K562 (cell line): ENCODE results near the gene CRADD. TPM values are rescaled to one million over a fixed set of nuclear protein-coding genes. Genes with fewer than 3 reads are reported as not detected.

Source experiments
- ATAC-seq: fragments of 200-7000 bp; cut with Tn5 transposase; 3 replicates; pipeline ENCODE4 v1.9.1; 2020; ENCODE audit warnings: moderate library complexity
- BruUV-seq: library from RNA; stranded (reverse); fragments of 400-500 nt; replicated peaks from 2 replicates; lab custom pipeline; 2021; lab: Mats Ljungman, UMichigan
- CTCF ChIA-PET: fragments of 300-600 bp; formaldehyde crosslinking; extraction: SDS; loops from one replicate; lab custom pipeline; 2021; ENCODE audit warnings: low intra/inter-chr PET ratio; lab: Yijun Ruan, JAX
- POLR2A ChIA-PET: fragments of 300-600, 350-650 bp; sonication (Branson Sonifier 250); formaldehyde crosslinking; extraction: SDS; loops from one replicate; lab custom pipeline; 2021; ENCODE audit warnings: antibody characterized with exemption, inconsistent platforms; lab: Yijun Ruan, JAX
- DNase-seq, 4 experiments: peaks; one replicate each; pipeline versions ENCODE4 v3.0.0 to v3.0.0-alpha.2; 2011 to 2018; ENCODE audit warnings: low spot score in 3 of 4, mixed read lengths in 3 of 4; ENCODE audit errors: extremely low read depth in 1 of 4
- FAIRE-seq: peaks from 2 replicates; lab custom pipeline; 2011; peaks lifted over from hg19 to GRCh38; lab: Jason Lieb, UNC
- H2AFZ ChIP-seq: 2 replicates; pipeline ENCODE4 v1.6.0; 2011; ENCODE audit warnings: low read depth, low read length, control low read depth, inconsistent platforms
- H3K27ac ChIP-seq: fragments of 200-600 bp; 3 replicates; pipeline ENCODE4 v1.8.0; 2011; ENCODE audit warnings: low read depth, mild to moderate bottlenecking, control low read depth, inconsistent platforms, low read length, moderate library complexity, mixed read lengths; ENCODE audit errors: extremely low read depth
- H3K27me3 ChIP-seq, 2 experiments: fragments of 300-600 bp in 1 of 2; 2 replicates in 1 of 2; 3 replicates in 1 of 2; pipeline versions ENCODE4 v1.6.0 to v1.8.0; 2011; ENCODE audit warnings: inconsistent platforms in 2 of 2, low read length in 2 of 2, mild to moderate bottlenecking in 1 of 2, mixed read lengths in 1 of 2, moderate library complexity in 1 of 2; ENCODE audit not compliant: control insufficient read depth in 2 of 2, insufficient read depth in 2 of 2
- H3K36me3 ChIP-seq: fragments of 300-600 bp; 3 replicates; pipeline ENCODE4 v1.8.0; 2011; ENCODE audit warnings: mild to moderate bottlenecking, low read length, inconsistent platforms; ENCODE audit not compliant: control insufficient read depth, insufficient read depth
- H3K4me1 ChIP-seq, 2 experiments: fragments of 200-600 bp in 1 of 2; replicated peaks in 1 of 2; 2 replicates in 1 of 2; 3 replicates in 1 of 2; pipeline versions ENCODE4 v1.5.1 to v1.8.0; 2011; ENCODE audit warnings: inconsistent platforms in 2 of 2, low read length in 2 of 2, mild to moderate bottlenecking in 1 of 2, mixed read lengths in 1 of 2, moderate library complexity in 1 of 2; ENCODE audit not compliant: control insufficient read depth in 2 of 2, insufficient read depth in 2 of 2
- H3K4me2 ChIP-seq: 2 replicates; pipeline ENCODE4 v1.6.1; 2011; ENCODE audit warnings: low read length, control low read depth, inconsistent platforms, mixed read lengths; ENCODE audit not compliant: insufficient read depth
- H3K4me3 ChIP-seq: fragments of 200-600 bp; sonication (generic), shearing (Covaris generic); 2 replicates; pipeline ENCODE4 v1.5.1; 2016; ENCODE audit warnings: control low read depth, inconsistent platforms
- H3K79me2 ChIP-seq: fragments of 200-600 bp; 3 replicates; pipeline ENCODE4 v1.8.0; 2011; ENCODE audit warnings: low read length, inconsistent platforms; ENCODE audit not compliant: control insufficient read depth, insufficient read depth
- H3K9ac ChIP-seq, 2 experiments: 2 replicates each; pipeline versions ENCODE4 v1.6.0 to v1.6.1; 2011; ENCODE audit warnings: low read depth in 2 of 2, low read length in 2 of 2, control low read depth in 1 of 2, inconsistent platforms in 1 of 2, mild to moderate bottlenecking in 1 of 2, mixed read lengths in 1 of 2; ENCODE audit not compliant: insufficient read depth in 1 of 2
- H3K9me1 ChIP-seq: one replicate; pipeline ENCODE4 v1.6.0; 2011; ENCODE audit warnings: inconsistent platforms, mild to moderate bottlenecking, low read length, moderate library complexity; ENCODE audit not compliant: control insufficient read depth, insufficient read depth
- H3K9me3 ChIP-seq: replicated peaks from 2 replicates; pipeline ENCODE4 v1.5.1; 2011; ENCODE audit warnings: low read depth, low read length, inconsistent platforms; ENCODE audit not compliant: control insufficient read depth, insufficient read depth
- H4K20me1 ChIP-seq: replicated peaks from 2 replicates; pipeline ENCODE4 v1.6.1; 2011; ENCODE audit warnings: low read length, inconsistent platforms, mixed read lengths; ENCODE audit not compliant: control insufficient read depth, insufficient read depth
- CEBPG ChIP-seq, 3 experiments: fragments of 200-800 bp in 1 of 3; sonication (Bioruptor generic) in 1 of 3; sonication (generic) in 1 of 3; formaldehyde crosslinking in 1 of 3; IDR thresholded peaks in 2 of 3; conservative IDR thresholded peaks in 1 of 3; 2 replicates each; pipeline versions ENCODE4 v1.6.1 to v1.8.0; 2016 to 2022; ENCODE audit warnings: missing compliant biosample characterization in 2 of 3, missing genetic modification characterization in 2 of 3, mild to moderate bottlenecking in 1 of 3, missing genetic modification reagents in 1 of 3
- CGGBP1 ChIP-seq: fragments of 250-450 bp; sonication (Bioruptor Pico); IDR thresholded peaks from 2 replicates; pipeline ENCODE4 v1.9.0; 2021; ENCODE audit warnings: mild to moderate bottlenecking
- E2F5 ChIP-seq: sonication (generic); formaldehyde crosslinking; IDR thresholded peaks from 2 replicates; pipeline ENCODE4 v1.8.0; 2022; ENCODE audit warnings: mild to moderate bottlenecking, missing genetic modification reagents
- ESRRA ChIP-seq: fragments of 450-650 bp; IDR thresholded peaks from 2 replicates; pipeline ENCODE4 v1.6.1; 2014; ENCODE audit warnings: low read depth, mild to moderate bottlenecking, moderate library complexity, borderline replicate concordance
- FOXO4 ChIP-seq: fragments of 450-650 bp; formaldehyde crosslinking; IDR thresholded peaks from 2 replicates; pipeline ENCODE4 v1.4.0; 2020; ENCODE audit warnings: mild to moderate bottlenecking, moderate library complexity
- MEIS2 ChIP-seq: fragments of 450-650 bp; IDR thresholded peaks from 2 replicates; pipeline ENCODE4 v1.6.1; 2014; ENCODE audit warnings: mild to moderate bottlenecking; ENCODE audit not compliant: partially characterized antibody
- PRMT5 ChIP-seq: sonication (generic); formaldehyde crosslinking; IDR thresholded peaks from 2 replicates; pipeline ENCODE4 v1.5.0; 2020; ENCODE audit warnings: missing genetic modification reagents
- SMARCA4 ChIP-seq: fragments of 450-650 bp; IDR thresholded peaks from 2 replicates; pipeline ENCODE4 v1.6.1; 2016
- SRSF1 ChIP-seq: fragments of 200-400 bp; formaldehyde crosslinking; IDR thresholded peaks from 2 replicates; pipeline ENCODE4 v1.6.1; 2017; ENCODE audit warnings: mild to moderate bottlenecking, low read depth, low read length, moderate library complexity
- ZNF121 ChIP-seq: sonication (generic); formaldehyde crosslinking; conservative IDR thresholded peaks from 2 replicates; pipeline ENCODE4 v1.8.0; 2022; ENCODE audit warnings: missing genetic modification reagents
- ZNF217 ChIP-seq: sonication (generic); formaldehyde crosslinking; IDR thresholded peaks from 2 replicates; pipeline ENCODE4 v1.8.0; 2022; ENCODE audit warnings: mild to moderate bottlenecking, missing genetic modification reagents
- ZNF717 ChIP-seq: fragments of 250-450 bp; sonication (Bioruptor Pico); IDR thresholded peaks from 2 replicates; pipeline ENCODE4 v1.5.0; 2021
- WGBS: fragments of 100-300 bp; shearing (Covaris generic); methylation state at CpG from one replicate; pipeline ENCODE4 v1.1.6; 2016; ENCODE audit warnings: low coverage, mixed read lengths; ENCODE audit not compliant: insufficient coverage; ENCODE audit errors: missing lambda C conversion rate; 5-methylcytosine and 5-hydroxymethylcytosine counted together
- in situ Hi-C: fragments of 300-500 bp; cut with MboI; formaldehyde crosslinking; loops from 4 replicates; pipeline ENCODE4 v1.15.0; 2018; ENCODE audit warnings: inconsistent platforms, mixed read lengths
- intact Hi-C: fragments of 100-400 bp; cut with micrococcal nuclease; formaldehyde crosslinking; loops from 2 replicates; pipeline ENCODE4 v1.14.2; 2022
- polyA plus RNA-seq, 8 experiments: library from polyadenylated mRNA; depleted of rRNA in 4 of 8; stranded (reverse) in 5 of 8; unstranded in 3 of 8; fragments of >200 nt; fragmentation: Nextera tagmentation in 2 of 8; fragmentation: Illumina TruSeq in 1 of 8; extraction: Ambion mirVana in 2 of 8; extraction: Trizol in 1 of 8; gene quantifications; 2 replicates each; pipeline versions ENCODE4 v1.2.1 to v1.2.3, GENCODE V29; 2011 to 2014; ENCODE audit warnings: inconsistent platforms in 1 of 8, missing spikeins in 1 of 8
- total RNA-seq, 7 experiments: library from RNA; depleted of rRNA in 6 of 7; stranded (reverse); fragments of >200 nt in 6 of 7; fragmentation: Illumina TruSeq in 2 of 7; extraction: Trizol in 2 of 7; gene quantifications; 2 replicates each; pipeline versions ENCODE4 v1.2.1 to v1.2.3, GENCODE V29; 2011 to 2021; ENCODE audit warnings: low replicate concordance in 1 of 7

Gene CRADD
- total and polyA plus RNA-seq, 9 of the 15 experiments (the other 6 are each of a cell fraction or from before 2014, with no cell fraction given) = 20.5 to 41.1 (median 25.9) TPM

GRCh38 chr12:93705237-93705636 lies 28.1 kb downstream of the CRADD start:
- peaks cover 4 to 35% of the 10 kb centered on the region in 2 experiments; a peak in 4 of 5 replicates for H3K4me1 ChIP-seq
- ATAC-seq = no peak
- no peaks in the 10 kb centered on the region for H4K20me1 ChIP-seq
- no peaks in the 10 kb centered on the region for H3K27me3 ChIP-seq
- no peak overlapping the region for H3K27ac ChIP-seq
- DNase-seq = no peak
- H3K4me3 ChIP-seq = no peak overlapping the region
- H3K4me2 ChIP-seq = no peak overlapping the region
- FAIRE-seq = no peak
- H3K9me3 ChIP-seq = no peaks in the 10 kb centered on the region
- 44% methylated on average over 1 of the region's 1 CpG for WGBS
- ChIA-PET CTCF (no interaction called here), POLR2A (no interaction called here)
- intact Hi-C loops = no loop called here
- H2AFZ ChIP-seq = no peak overlapping the region
- H3K36me3 ChIP-seq = no peaks in the 10 kb centered on the region
- no peaks in the 10 kb centered on the region for H3K9me1 ChIP-seq
- in situ Hi-C loops = no loop called here
- no peak overlapping the region for H3K9ac ChIP-seq
- TF ChIP-seq ZNF217 (CRISPR knock-in tag) = no peak
- TF ChIP-seq ESRRA = no peak
- peaks cover 17% of the 10 kb centered on the region; the same call in 2 of the 3 replicates for H3K79me2 ChIP-seq
- BruUV-seq = no TSS peak

- no peak overlapping the region; a peak in 1 of 4 replicates for H3K9ac ChIP-seq
- ChIA-PET POLR2A (interaction anchor here (0.6 to 1.1 kb wide), 6 partner anchors 17 to 30 kb away, joined by 3 read pairs; no protein-coding TSS in a partner anchor), CTCF (no interaction called here)
- ATAC-seq = peak; percentile 82
- H3K36me3 ChIP-seq = no peaks in the 10 kb centered on the region
- peak overlapping the region; percentile 48 for H2AFZ ChIP-seq
- H3K79me2 ChIP-seq = peaks cover 21% of the 10 kb centered on the region
- intact Hi-C loops (loop anchor here (2.0 kb wide), 1 partner anchor 52 kb away; no protein-coding TSS in a partner anchor), in situ Hi-C loops (no loop called here)
- FAIRE-seq = peak; percentile 91
- peaks cover 4 to 35% of the 10 kb centered on the region in 2 experiments; a peak in 4 of 5 replicates for H3K4me1 ChIP-seq
- H3K27ac ChIP-seq = 0 out of 3 replicates have a peak overlapping the region, but pooled peaks have one; percentile 9
- no peaks in the 10 kb centered on the region for H4K20me1 ChIP-seq
- H3K4me2 ChIP-seq = 0 out of 2 replicates have a peak overlapping the region, but pooled peaks have one; percentile 8
- no peaks in the 10 kb centered on the region for H3K9me1 ChIP-seq
- WGBS = 0% methylated on average over 2 of the region's 2 CpGs
- H3K4me3 ChIP-seq = no peak overlapping the region
- peak in 2 of 4 experiments; percentile 76 to 79 for DNase-seq
- no TSS peak for BruUV-seq
- no peaks in the 10 kb centered on the region for H3K27me3 ChIP-seq
- no peaks in the 10 kb centered on the region for H3K9me3 ChIP-seq
- no peak for TF ChIP-seq PRMT5 (CRISPR knock-in tag)
- no peak for TF ChIP-seq ZNF717 (CRISPR knock-in tag)
- no peak for TF ChIP-seq E2F5 (CRISPR knock-in tag)
- no peak for TF ChIP-seq CEBPG (CRISPR knock-in tag; IDR thresholded peaks at IDR 0.05)
- no peak for TF ChIP-seq CEBPG (tag; conservative IDR thresholded peaks at IDR 0.05 in 1 of 2, IDR thresholded peaks at IDR 0.05 in 1 of 2)
- TF ChIP-seq MEIS2 = no peak
- TF ChIP-seq SRSF1 = no peak
- peak; percentile 59; the same call in 1 of the 2 replicates for TF ChIP-seq SMARCA4
- no peak for TF ChIP-seq CGGBP1 (CRISPR knock-in tag)
- TF ChIP-seq FOXO4 (CRISPR knock-in tag) = no peak
- TF ChIP-seq ZNF121 (CRISPR knock-in tag) = no peak
Measured at GRCh38 chr12:93706387-93706786, 29.2 kb downstream of the CRADD start.
